GM23248 (cell line): ENCODE measurements around the gene RNF121. TPM values are rescaled to one million over a fixed set of nuclear protein-coding genes. Genes with fewer than 3 reads are reported as not detected.

Source experiments
- DNase-seq: peaks from one replicate; pipeline ENCODE4 v3.0.0-alpha.2; 2015
- H2AFZ ChIP-seq: fragments of 200-600 bp; sonication (generic); 2 replicates; pipeline ENCODE4 v1.6.1; 2016; ENCODE audit warnings: antibody characterized with exemption
- H3F3A ChIP-seq: fragments of 200-600 bp; sonication (generic); 2 replicates; pipeline ENCODE4 v1.6.1; 2016; ENCODE audit warnings: mild to moderate bottlenecking, antibody characterized with exemption, mixed run types; ENCODE audit not compliant: insufficient read depth
- H3K27ac ChIP-seq: fragments of 200-600 bp; sonication (generic); 2 replicates; pipeline ENCODE4 v1.5.1; 2016; ENCODE audit warnings: mild to moderate bottlenecking
- H3K27me3 ChIP-seq: fragments of 200-600 bp; sonication (generic); replicated peaks from 2 replicates; pipeline ENCODE4 v1.6.1; 2016; ENCODE audit warnings: mild to moderate bottlenecking; ENCODE audit not compliant: insufficient read depth
- H3K36me3 ChIP-seq: fragments of 200-600 bp; sonication (generic); 2 replicates; pipeline ENCODE4 v1.6.1; 2016; ENCODE audit warnings: low read depth, mild to moderate bottlenecking
- H3K4me1 ChIP-seq: fragments of 200-600 bp; sonication (generic); 2 replicates; pipeline ENCODE4 v1.6.1; 2016; ENCODE audit warnings: mild to moderate bottlenecking; ENCODE audit not compliant: insufficient read depth
- H3K4me2 ChIP-seq: fragments of 200-600 bp; sonication (generic); one replicate; pipeline ENCODE4 v1.6.1; 2016; ENCODE audit warnings: mild to moderate bottlenecking; ENCODE audit not compliant: unreplicated experiment
- H3K4me3 ChIP-seq: fragments of 200-600 bp; sonication (generic); 2 replicates; pipeline ENCODE4 v1.5.1; 2016; ENCODE audit warnings: mild to moderate bottlenecking
- H3K79me2 ChIP-seq: fragments of 200-600 bp; sonication (generic); 2 replicates; pipeline ENCODE4 v1.6.1; 2016; ENCODE audit warnings: mild to moderate bottlenecking; ENCODE audit not compliant: insufficient read depth
- H3K9ac ChIP-seq: fragments of 200-600 bp; sonication (generic); 2 replicates; pipeline ENCODE4 v1.6.1; 2016; ENCODE audit warnings: mild to moderate bottlenecking
- H3K9me2 ChIP-seq: fragments of 200-600 bp; sonication (generic); 2 replicates; pipeline ENCODE4 v1.6.1; 2016; ENCODE audit warnings: mixed run types, mild to moderate bottlenecking, moderate library complexity; ENCODE audit not compliant: insufficient read depth
- H3K9me3 ChIP-seq: fragments of 200-600 bp; sonication (generic); one replicate; pipeline ENCODE4 v1.6.1; 2017; ENCODE audit warnings: low read depth
- H4K20me1 ChIP-seq: fragments of 200-600 bp; sonication (generic); 2 replicates; pipeline ENCODE4 v1.6.0; 2016; ENCODE audit not compliant: insufficient read depth
- EZH2 ChIP-seq: fragments of 200-600 bp; sonication (generic); IDR thresholded peaks from 2 replicates; pipeline ENCODE4 v1.6.1; 2018; ENCODE audit warnings: antibody characterized with exemption, mild to moderate bottlenecking; ENCODE audit not compliant: insufficient read depth, poor library complexity, severe bottlenecking
- EZH2phosphoT487 ChIP-seq: fragments of 200-600 bp; sonication (generic); IDR thresholded peaks from 2 replicates; pipeline ENCODE4 v1.6.1; 2018; ENCODE audit warnings: antibody characterized with exemption, moderate library complexity, mild to moderate bottlenecking, low read depth; ENCODE audit not compliant: insufficient read depth
- WGBS, 2 experiments: methylation state at CpG; one replicate each; pipeline ENCODE4 v1.1.6; 2015 to 2017; ENCODE audit warnings: low lambda C conversion rate in 2 of 2, low coverage in 1 of 2; ENCODE audit errors: missing lambda C conversion rate in 2 of 2; 5-methylcytosine and 5-hydroxymethylcytosine counted together
- in situ Hi-C: fragments of 300-500 bp; cut with MboI; formaldehyde crosslinking; loops from 2 replicates; pipeline ENCODE4 v1.15.0; 2020
- polyA plus RNA-seq: library from polyadenylated mRNA; unstranded; fragments of >200 nt; fragmentation: Nextera tagmentation; extraction: Ambion mirVana; gene quantifications from 2 replicates; pipeline ENCODE4 v1.2.1, GENCODE V29; 2016
- total RNA-seq: library from RNA; depleted of rRNA; stranded (reverse); fragments of >200 nt; shearing (Covaris generic); gene quantifications from 2 replicates; pipeline ENCODE4 v1.2.3, GENCODE V29; 2014

The RNF121 gene
- total and polyA plus RNA-seq, 2 experiments from 2014 or later = 19.9 to 20.3 TPM

- Histone ChIP-seq H3K9ac (no peak overlapping the region), H2AFZ (no peak overlapping the region), H3K36me3 (peaks cover 62% of the 10 kb centered on the region; the same call in 1 of the 2 replicates), H3K4me3 (no peak overlapping the region), H3K4me1 (peaks cover 7% of the 10 kb centered on the region), H3K27me3 (no peaks in the 10 kb centered on the region), H3F3A (peaks cover 41% of the 10 kb centered on the region), H3K9me3 (no peaks in the 10 kb centered on the region), H3K9me2 (no peaks in the 10 kb centered on the region), H3K4me2 (no peak overlapping the region), H3K79me2 (peaks cover 33% of the 10 kb centered on the region), H3K27ac (no peak overlapping the region), H4K20me1 (no peaks in the 10 kb centered on the region)
- TF ChIP-seq EZH2phosphoT487 = no peak
- TF ChIP-seq EZH2 = no peak
- no peak for DNase-seq
- 85 to 93% methylated on average over 7 of the region's 7 CpGs for WGBS, 2 experiments
- in situ Hi-C loops = no loop called here
Measured at GRCh38 chr11:72008728-72009127, 79.9 kb downstream of the RNF121 start.

DNA sequence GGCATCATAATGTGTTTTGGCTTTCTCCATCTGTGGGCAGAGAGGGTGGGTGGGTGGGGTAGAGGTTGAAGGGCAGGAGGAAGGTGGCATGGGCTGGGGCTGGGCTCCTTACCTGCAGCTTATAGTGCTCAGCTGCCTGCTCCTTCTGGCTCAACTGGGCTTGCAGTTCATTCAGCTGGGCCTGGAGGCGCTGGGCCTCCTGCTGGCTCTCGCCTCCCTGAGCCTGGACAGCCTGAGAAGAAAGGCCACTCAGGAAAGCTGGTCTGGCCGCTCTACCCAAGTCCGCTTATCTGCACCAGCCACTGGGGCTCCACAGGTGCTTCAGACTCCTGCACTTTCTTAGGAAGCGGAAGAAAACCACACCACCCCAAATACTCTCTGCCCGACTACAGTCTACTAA is 80.3 kb downstream of the RNF121 start:
- TF ChIP-seq EZH2 = no peak
- no peak for TF ChIP-seq EZH2phosphoT487
- Histone ChIP-seq H3K4me3 (no peak overlapping the region), H4K20me1 (no peaks in the 10 kb centered on the region), H3K27ac (no peak overlapping the region), H3K9me2 (no peaks in the 10 kb centered on the region), H3K27me3 (no peaks in the 10 kb centered on the region), H3K4me2 (no peak overlapping the region), H3K36me3 (peaks cover 59% of the 10 kb centered on the region; the same call in 1 of the 2 replicates), H3K9ac (no peak overlapping the region), H3K4me1 (peaks cover 11% of the 10 kb centered on the region), H2AFZ (no peak overlapping the region), H3K9me3 (no peaks in the 10 kb centered on the region), H3K79me2 (peaks cover 33% of the 10 kb centered on the region), H3F3A (peaks cover 41% of the 10 kb centered on the region)
- 95 to 96% methylated on average over 6 of the region's 6 CpGs for WGBS, 2 experiments
- no peak for DNase-seq
- in situ Hi-C loops = no loop called here

- H3K79me2 ChIP-seq = peaks cover 33% of the 10 kb centered on the region
Measured at GRCh38 chr11:72010529-72011233, 81.8 kb downstream of the RNF121 start.

GRCh38 chr11:72012091-72012630 is 83.3 kb downstream of the RNF121 start:
- Histone ChIP-seq H3K36me3 (peaks cover 59% of the 10 kb centered on the region), H3K9me2 (no peaks in the 10 kb centered on the region), H4K20me1 (no peaks in the 10 kb centered on the region), H3K4me3 (no peak overlapping the region), H3K9ac (peak overlapping the region; percentile 45; the same call in 1 of the 2 replicates), H3K27me3 (no peaks in the 10 kb centered on the region), H3K79me2 (peaks cover 33% of the 10 kb centered on the region), H3K4me2 (no peak overlapping the region), H3F3A (peaks cover 27% of the 10 kb centered on the region), H3K9me3 (no peaks in the 10 kb centered on the region), H2AFZ (no peak overlapping the region), H3K27ac (0 out of 2 replicates have a peak overlapping the region, but pooled peaks have one; percentile 52), H3K4me1 (peaks cover 11% of the 10 kb centered on the region)
- DNase-seq = no peak
- TF ChIP-seq EZH2phosphoT487 (no peak), EZH2 (no peak)
- 79 to 80% methylated on average over 5 of the region's 5 CpGs for WGBS, 2 experiments
- in situ Hi-C loops = no loop called here

More at GRCh38 chr11:72010529-72011233, 81.8 kb downstream of the RNF121 start:
- Histone ChIP-seq H3K9ac (no peak overlapping the region), H3K4me3 (no peak overlapping the region), H4K20me1 (no peaks in the 10 kb centered on the region), H2AFZ (no peak overlapping the region), H3K36me3 (peaks cover 59% of the 10 kb centered on the region; the same call in 1 of the 2 replicates), H3F3A (peaks cover 32% of the 10 kb centered on the region), H3K9me2 (no peaks in the 10 kb centered on the region), H3K4me2 (no peak overlapping the region), H3K27ac (no peak overlapping the region), H3K9me3 (no peaks in the 10 kb centered on the region), H3K27me3 (no peaks in the 10 kb centered on the region), H3K4me1 (peaks cover 11% of the 10 kb centered on the region)
- in situ Hi-C loops = no loop called here
- no peak for DNase-seq
- 81 to 84% methylated on average over 10 of the region's 10 CpGs for WGBS, 2 experiments
- no peak for TF ChIP-seq EZH2
- no peak for TF ChIP-seq EZH2phosphoT487
